ENCODE data around the gene VEZT. TPM values are rescaled to one million over a fixed set of nuclear protein-coding genes. Genes with fewer than 3 reads are reported as not detected.

Gene VEZT
- total and polyA plus RNA-seq, 10 of the 15 experiments (the other 5 are each of a cell fraction or from before 2014, with no cell fraction given), result 32.8 to 134 (median 66.2) TPM

DNA sequence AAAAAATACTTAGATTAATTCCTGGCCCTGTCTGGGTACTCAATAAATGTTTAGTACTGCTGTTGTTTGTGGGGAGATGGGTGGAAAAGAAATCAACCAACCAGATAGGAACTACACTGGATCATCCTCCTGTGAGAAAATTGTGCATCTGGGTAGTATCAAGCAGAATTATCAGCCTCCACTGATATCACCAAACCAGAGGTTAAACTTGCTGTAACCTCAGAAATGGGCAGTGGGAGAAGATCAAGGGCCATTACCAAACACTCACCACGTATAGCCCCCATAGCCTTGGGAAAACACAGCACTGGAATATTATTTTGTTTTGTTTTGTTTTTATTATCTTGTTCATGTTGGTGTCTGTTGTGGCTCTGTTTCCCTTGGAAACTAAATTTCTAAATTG, 19.7 kb downstream of the VEZT start:
- SMC1A ChIA-PET (ENCODE audit: uncharacterized antibody, unreplicated experiment), result no interaction called here
- BruUV-seq (replicated peaks), result no TSS peak
- TF ChIP-seq BRCA1 (IDR thresholded peaks at IDR 0.05; ENCODE audit: low read depth, low read length) (no peak), ZNF592 (IDR thresholded peaks at IDR 0.05) (no peak), POU2F2 (IDR thresholded peaks at IDR 0.05; ENCODE audit: borderline replicate concordance, low read depth, low read length) (no peak), WRNIP1 (IDR thresholded peaks at IDR 0.05; ENCODE audit: borderline replicate concordance, low read depth, low read length) (no peak)
- TF ChIP-seq, protein P1, sequence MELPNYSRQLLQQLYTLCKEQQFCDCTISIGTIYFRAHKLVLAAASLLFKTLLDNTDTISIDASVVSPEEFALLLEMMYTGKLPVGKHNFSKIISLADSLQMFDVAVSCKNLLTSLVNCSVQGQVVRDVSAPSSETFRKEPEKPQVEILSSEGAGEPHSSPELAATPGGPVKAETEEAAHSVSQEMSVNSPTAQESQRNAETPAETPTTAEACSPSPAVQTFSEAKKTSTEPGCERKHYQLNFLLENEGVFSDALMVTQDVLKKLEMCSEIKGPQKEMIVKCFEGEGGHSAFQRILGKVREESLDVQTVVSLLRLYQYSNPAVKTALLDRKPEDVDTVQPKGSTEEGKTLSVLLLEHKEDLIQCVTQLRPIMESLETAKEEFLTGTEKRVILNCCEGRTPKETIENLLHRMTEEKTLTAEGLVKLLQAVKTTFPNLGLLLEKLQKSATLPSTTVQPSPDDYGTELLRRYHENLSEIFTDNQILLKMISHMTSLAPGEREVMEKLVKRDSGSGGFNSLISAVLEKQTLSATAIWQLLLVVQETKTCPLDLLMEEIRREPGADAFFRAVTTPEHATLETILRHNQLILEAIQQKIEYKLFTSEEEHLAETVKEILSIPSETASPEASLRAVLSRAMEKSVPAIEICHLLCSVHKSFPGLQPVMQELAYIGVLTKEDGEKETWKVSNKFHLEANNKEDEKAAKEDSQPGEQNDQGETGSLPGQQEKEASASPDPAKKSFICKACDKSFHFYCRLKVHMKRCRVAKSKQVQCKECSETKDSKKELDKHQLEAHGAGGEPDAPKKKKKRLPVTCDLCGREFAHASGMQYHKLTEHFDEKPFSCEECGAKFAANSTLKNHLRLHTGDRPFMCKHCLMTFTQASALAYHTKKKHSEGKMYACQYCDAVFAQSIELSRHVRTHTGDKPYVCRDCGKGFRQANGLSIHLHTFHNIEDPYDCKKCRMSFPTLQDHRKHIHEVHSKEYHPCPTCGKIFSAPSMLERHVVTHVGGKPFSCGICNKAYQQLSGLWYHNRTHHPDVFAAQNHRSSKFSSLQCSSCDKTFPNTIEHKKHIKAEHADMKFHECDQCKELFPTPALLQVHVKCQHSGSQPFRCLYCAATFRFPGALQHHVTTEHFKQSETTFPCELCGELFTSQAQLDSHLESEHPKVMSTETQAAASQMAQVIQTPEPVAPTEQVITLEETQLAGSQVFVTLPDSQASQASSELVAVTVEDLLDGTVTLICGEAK (IDR thresholded peaks at IDR 0.05; ENCODE audit: borderline replicate concordance), result no peak
- TF ChIP-seq, protein P2, sequence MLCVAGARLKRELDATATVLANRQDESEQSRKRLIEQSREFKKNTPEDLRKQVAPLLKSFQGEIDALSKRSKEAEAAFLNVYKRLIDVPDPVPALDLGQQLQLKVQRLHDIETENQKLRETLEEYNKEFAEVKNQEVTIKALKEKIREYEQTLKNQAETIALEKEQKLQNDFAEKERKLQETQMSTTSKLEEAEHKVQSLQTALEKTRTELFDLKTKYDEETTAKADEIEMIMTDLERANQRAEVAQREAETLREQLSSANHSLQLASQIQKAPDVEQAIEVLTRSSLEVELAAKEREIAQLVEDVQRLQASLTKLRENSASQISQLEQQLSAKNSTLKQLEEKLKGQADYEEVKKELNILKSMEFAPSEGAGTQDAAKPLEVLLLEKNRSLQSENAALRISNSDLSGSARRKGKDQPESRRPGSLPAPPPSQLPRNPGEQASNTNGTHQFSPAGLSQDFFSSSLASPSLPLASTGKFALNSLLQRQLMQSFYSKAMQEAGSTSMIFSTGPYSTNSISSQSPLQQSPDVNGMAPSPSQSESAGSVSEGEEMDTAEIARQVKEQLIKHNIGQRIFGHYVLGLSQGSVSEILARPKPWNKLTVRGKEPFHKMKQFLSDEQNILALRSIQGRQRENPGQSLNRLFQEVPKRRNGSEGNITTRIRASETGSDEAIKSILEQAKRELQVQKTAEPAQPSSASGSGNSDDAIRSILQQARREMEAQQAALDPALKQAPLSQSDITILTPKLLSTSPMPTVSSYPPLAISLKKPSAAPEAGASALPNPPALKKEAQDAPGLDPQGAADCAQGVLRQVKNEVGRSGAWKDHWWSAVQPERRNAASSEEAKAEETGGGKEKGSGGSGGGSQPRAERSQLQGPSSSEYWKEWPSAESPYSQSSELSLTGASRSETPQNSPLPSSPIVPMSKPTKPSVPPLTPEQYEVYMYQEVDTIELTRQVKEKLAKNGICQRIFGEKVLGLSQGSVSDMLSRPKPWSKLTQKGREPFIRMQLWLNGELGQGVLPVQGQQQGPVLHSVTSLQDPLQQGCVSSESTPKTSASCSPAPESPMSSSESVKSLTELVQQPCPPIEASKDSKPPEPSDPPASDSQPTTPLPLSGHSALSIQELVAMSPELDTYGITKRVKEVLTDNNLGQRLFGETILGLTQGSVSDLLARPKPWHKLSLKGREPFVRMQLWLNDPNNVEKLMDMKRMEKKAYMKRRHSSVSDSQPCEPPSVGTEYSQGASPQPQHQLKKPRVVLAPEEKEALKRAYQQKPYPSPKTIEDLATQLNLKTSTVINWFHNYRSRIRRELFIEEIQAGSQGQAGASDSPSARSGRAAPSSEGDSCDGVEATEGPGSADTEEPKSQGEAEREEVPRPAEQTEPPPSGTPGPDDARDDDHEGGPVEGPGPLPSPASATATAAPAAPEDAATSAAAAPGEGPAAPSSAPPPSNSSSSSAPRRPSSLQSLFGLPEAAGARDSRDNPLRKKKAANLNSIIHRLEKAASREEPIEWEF (IDR thresholded peaks at IDR 0.05; ENCODE audit: insufficient replicate concordance, low read depth, low read length), result no peak

More for the DNA sequence above, 19.7 kb downstream of the VEZT start:
- ATAC-seq, result no peak
- 50% methylated on average over 1 of the region's 1 CpG for WGBS (ENCODE audit: insufficient coverage, insufficient replicate concordance, low lambda C conversion rate, missing lambda C conversion rate)
- Histone ChIP-seq H3K79me2 (ENCODE audit: control insufficient read depth, insufficient read depth, low read length) (peaks cover 42% of the 10 kb centered on the region), H2AFZ (ENCODE audit: control insufficient read depth, low read depth, low read length) (no peak overlapping the region), H3K9me3 (replicated peaks; ENCODE audit: control insufficient read depth, insufficient read depth, low read length) (no peaks in the 10 kb centered on the region), H3K27ac (ENCODE audit: control insufficient read depth, insufficient read depth) (no peak overlapping the region), H3K4me1 (ENCODE audit: control insufficient read depth, insufficient read depth, low read length) (no peaks in the 10 kb centered on the region), H4K20me1 (ENCODE audit: control insufficient read depth, insufficient read depth) (no peaks in the 10 kb centered on the region), H3K27me3 (replicated peaks in 1 of 2; ENCODE audit: control insufficient read depth in 2 of 2, insufficient read depth in 2 of 2, low read length in 1 of 2) (no peaks in the 10 kb centered on the region), H3K4me3 (no peak overlapping the region), H3K36me3 (ENCODE audit: control insufficient read depth in 2 of 2, insufficient read depth in 2 of 2, low read length in 1 of 2) (0 out of 4 replicates have a peak, but pooled peaks cover 0 to 3% of the 10 kb centered on the region in 2 experiments), H3K9ac (ENCODE audit: control insufficient read depth, insufficient read depth, low read length) (no peak overlapping the region), H3K4me2 (ENCODE audit: control insufficient read depth, insufficient read depth) (no peak overlapping the region)
- ChIA-PET CTCF (no interaction called here), POLR2A (no interaction called here), RAD21 (ENCODE audit: unreplicated experiment) (no interaction called here)
- intact Hi-C loops (cut with micrococcal nuclease; ENCODE audit: unreplicated experiment), result no loop called here
- in situ Hi-C loops (cut with MboI), result no loop called here
- DNase-seq (ENCODE audit: low read depth, low spot score), result no peak
- FAIRE-seq, result no peak
